Adrenal gland (tissue), 5 donors: Measurements from ENCODE around the gene WDR6.

Experiments
- POLR2A ChIP-seq, 2 donors: fragments of 450-650 bp; IDR thresholded peaks; one replicate each; pipeline ENCODE4 v1.6.1; 2017; ENCODE audit warnings: antibody characterized with exemption in 2 of 2, mild to moderate bottlenecking in 2 of 2, moderate library complexity in 1 of 2
- TF ChIP-seq, protein P1 (sequence below), 6 experiments: fragments of 450-650 bp in 4 of 6; fragments of 200-600 bp in 2 of 6; sonication (generic) in 1 of 6; IDR thresholded peaks; 1 replicate in 5 of 6; 2 replicates in 1 of 6; pipeline versions ENCODE4 v1.5.1 to v1.8.0; 2016 to 2021; ENCODE audit warnings: antibody characterized with exemption in 6 of 6, mild to moderate bottlenecking in 2 of 6, moderate library complexity in 1 of 6
- donor health status: DM: no; HTN: no; CAD: no.

DNA sequence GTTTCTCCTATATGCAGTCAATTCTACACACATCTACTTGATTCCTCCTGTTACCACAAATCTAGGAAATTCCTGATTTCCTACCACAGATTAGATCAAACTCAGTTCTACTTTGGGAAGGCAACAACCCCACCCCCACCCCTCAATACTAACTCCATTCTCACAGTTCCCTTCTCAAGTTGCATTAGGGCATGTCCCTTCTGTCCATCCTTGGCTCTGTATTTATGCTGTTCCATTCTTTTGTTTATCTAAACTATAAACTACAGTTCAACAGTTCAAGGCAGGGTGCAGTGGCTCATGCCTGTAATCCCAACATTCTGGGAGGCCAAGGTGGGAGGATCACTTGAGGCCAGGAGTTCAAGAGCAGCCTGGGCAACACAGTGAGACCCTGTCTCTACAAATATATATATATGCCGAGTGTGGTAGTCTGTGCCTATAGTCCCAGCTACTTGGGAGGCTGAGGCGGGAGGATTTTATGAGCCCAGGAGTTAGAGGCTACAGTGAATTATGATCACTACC is 47.2 kb downstream of the WDR6 start:
- TF ChIP-seq, protein P1, sequence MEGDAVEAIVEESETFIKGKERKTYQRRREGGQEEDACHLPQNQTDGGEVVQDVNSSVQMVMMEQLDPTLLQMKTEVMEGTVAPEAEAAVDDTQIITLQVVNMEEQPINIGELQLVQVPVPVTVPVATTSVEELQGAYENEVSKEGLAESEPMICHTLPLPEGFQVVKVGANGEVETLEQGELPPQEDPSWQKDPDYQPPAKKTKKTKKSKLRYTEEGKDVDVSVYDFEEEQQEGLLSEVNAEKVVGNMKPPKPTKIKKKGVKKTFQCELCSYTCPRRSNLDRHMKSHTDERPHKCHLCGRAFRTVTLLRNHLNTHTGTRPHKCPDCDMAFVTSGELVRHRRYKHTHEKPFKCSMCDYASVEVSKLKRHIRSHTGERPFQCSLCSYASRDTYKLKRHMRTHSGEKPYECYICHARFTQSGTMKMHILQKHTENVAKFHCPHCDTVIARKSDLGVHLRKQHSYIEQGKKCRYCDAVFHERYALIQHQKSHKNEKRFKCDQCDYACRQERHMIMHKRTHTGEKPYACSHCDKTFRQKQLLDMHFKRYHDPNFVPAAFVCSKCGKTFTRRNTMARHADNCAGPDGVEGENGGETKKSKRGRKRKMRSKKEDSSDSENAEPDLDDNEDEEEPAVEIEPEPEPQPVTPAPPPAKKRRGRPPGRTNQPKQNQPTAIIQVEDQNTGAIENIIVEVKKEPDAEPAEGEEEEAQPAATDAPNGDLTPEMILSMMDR (IDR thresholded peaks at IDR 0.05), result no peak
- TF ChIP-seq POLR2A (IDR thresholded peaks at IDR 0.05), result no peak
